ENCODE measurements around the gene IFITM1. TPM values are rescaled to one million over a fixed set of nuclear protein-coding genes. Genes with fewer than 3 reads are reported as not detected.

The IFITM1 gene
- total and polyA plus RNA-seq, 2 of the 4 experiments (the other 2 are of a cell fraction) = 24.2 to 68.9 TPM

DNA sequence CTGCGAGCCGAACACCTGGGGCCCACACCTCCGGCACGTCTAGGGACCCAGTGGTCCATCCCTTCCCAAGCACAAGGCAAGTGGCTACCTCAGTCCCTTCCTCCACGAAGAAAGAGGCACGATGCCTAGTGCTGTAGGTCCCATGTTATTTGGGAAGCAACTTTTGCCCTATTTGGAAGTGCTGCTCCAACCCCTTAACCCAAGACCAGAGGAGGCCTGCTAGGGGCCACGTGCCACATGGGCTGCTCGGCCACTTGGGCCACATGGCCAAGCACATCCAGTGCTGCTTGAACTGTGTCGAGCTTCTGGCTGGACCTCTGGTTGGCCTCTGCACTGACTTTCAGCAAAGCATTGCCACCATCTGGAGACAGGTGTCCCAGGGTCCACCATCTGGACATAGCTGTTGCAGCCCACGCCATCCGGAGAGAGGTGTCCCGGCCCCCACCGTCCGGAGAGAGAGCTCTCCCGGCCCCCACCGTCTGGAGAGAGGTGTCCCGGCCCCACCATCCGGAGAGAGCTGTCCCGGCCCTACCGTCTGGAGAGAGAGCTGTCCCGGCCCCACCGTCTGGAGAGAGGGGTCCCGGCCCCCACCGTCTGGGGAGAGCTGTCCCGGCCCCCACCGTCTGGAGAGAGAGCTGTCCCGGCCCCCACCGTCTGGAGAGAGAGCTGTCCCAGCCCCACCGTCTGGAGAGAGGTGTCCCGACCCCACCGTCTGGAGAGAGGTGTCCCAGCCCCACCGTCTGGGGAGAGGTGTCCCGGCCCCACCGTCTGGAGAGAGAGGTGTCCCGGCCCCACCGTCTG, 49.0 kb downstream of the IFITM1 start:
- ATAC-seq (ENCODE audit: low read depth) = no peak
- dilution Hi-C loops (cut with HindIII; ENCODE audit: low sequenced_read_pairs, unreplicated experiment) = no loop called here

More for the DNA sequence above, 49.0 kb downstream of the IFITM1 start:
- intact Hi-C loops (cut with micrococcal nuclease) = loop anchor here (2.0 to 10.0 kb wide), 2 partner anchors 82 to 112 kb away; partner anchors contain the start of gene ANO9
- no peak overlapping the region for H4K5ac ChIP-seq (ENCODE audit: low read depth, low read length)
- CTCF ChIA-PET = interaction anchor here (1.1 kb wide), 1 partner anchor 112 kb away, joined by 3 read pairs; no protein-coding TSS in a partner anchor
- H3K4ac ChIP-seq (ENCODE audit: low read depth, low read length) = no peak overlapping the region
- POLR2A ChIA-PET (ENCODE audit: unreplicated experiment) = no interaction called here
- H3K79me1 ChIP-seq (ENCODE audit: low read depth in 1 of 2, low read length in 2 of 2) = no peaks in the 10 kb centered on the region
- 78% methylated on average over 16 of the region's 36 CpGs; no CpG with 5 or more reads in 1 of the 2 experiments for WGBS, 2 experiments (ENCODE audit: extremely low coverage in 2 of 2, insufficient read length in 1 of 2)
- H4K20me1 ChIP-seq (ENCODE audit: insufficient read depth, low read length) = no peaks in the 10 kb centered on the region; the same call in 1 of the 2 replicates
- no peak overlapping the region for H2AFZ ChIP-seq (replicated peaks; ENCODE audit: low read length, poor library complexity)
- H3K9ac ChIP-seq (ENCODE audit: low read depth, low read length) = no peak overlapping the region
- no peak overlapping the region for H4K91ac ChIP-seq (ENCODE audit: insufficient read depth, low read depth, low read length)
- H3K18ac ChIP-seq (ENCODE audit: low read depth, low read length) = no peak overlapping the region
- H2AK9ac ChIP-seq (replicated peaks; ENCODE audit: low read depth, low read length, poor library complexity) = peak overlapping the region; percentile 1
- no peak overlapping the region for H3K4me3 ChIP-seq (ENCODE audit: insufficient read depth, low read depth, low read length)
- 0 out of 2 replicates have a peak overlapping the region, but pooled peaks have one; percentile 13 for H2AK5ac ChIP-seq (ENCODE audit: low read depth, low read length)
- no peak overlapping the region for H3K27ac ChIP-seq (ENCODE audit: insufficient read depth, low read length)
- BruUV-seq (replicated peaks) = no TSS peak
- peaks cover 1% of the 10 kb centered on the region; the same call in 1 of the 2 replicates for H3K9me1 ChIP-seq (ENCODE audit: insufficient read depth, low read length)
- H2BK15ac ChIP-seq (ENCODE audit: low read depth, low read length) = no peak overlapping the region
- no peak overlapping the region for H2BK20ac ChIP-seq (ENCODE audit: low read depth, low read length)
- no peak overlapping the region for H4K8ac ChIP-seq (ENCODE audit: low read depth in 2 of 2, low read length in 2 of 2)
- H3K4me2 ChIP-seq (ENCODE audit: low read depth, low read length) = no peak overlapping the region
- H3K36me3 ChIP-seq (ENCODE audit: control insufficient read depth, insufficient read depth, low read length) = no peaks in the 10 kb centered on the region
- peaks cover 27% of the 10 kb centered on the region for H3K27me3 ChIP-seq (ENCODE audit: control insufficient read depth, insufficient read depth, low read length)
- peaks cover 2% of the 10 kb centered on the region; the same call in 1 of the 2 replicates for H3K9me3 ChIP-seq (ENCODE audit: control insufficient read depth, insufficient read depth, low read length)
- H2BK120ac ChIP-seq (ENCODE audit: low read depth, low read length) = no peak overlapping the region
- H3K14ac ChIP-seq (replicated peaks; ENCODE audit: low read depth, low read length) = no peak overlapping the region
- H3K56ac ChIP-seq (ENCODE audit: extremely low read depth, insufficient read depth, low read length) = no peak overlapping the region
- DNase-seq = no peak
- in situ Hi-C loops (cut with MboI; ENCODE audit: low sequenced_read_pairs) = no loop called here
- no peaks in the 10 kb centered on the region; the same call in 1 of the 2 replicates for H3K4me1 ChIP-seq (ENCODE audit: control insufficient read depth, insufficient read depth, low read length)
- H2BK5ac ChIP-seq (ENCODE audit: low read depth, low read length, poor library complexity, severe bottlenecking) = no peak overlapping the region
- H3K23ac ChIP-seq (ENCODE audit: low read depth, low read length) = no peak overlapping the region
- TF ChIP-seq FOS (IDR thresholded peaks at IDR 0.05; ENCODE audit: low read depth, low read length) (no peak), BHLHE40 (IDR thresholded peaks at IDR 0.05; ENCODE audit: low read depth, low read length) (no peak), RCOR1 (IDR thresholded peaks at IDR 0.05; ENCODE audit: insufficient replicate concordance, low read length) (no peak), MAZ (IDR thresholded peaks at IDR 0.05; ENCODE audit: borderline replicate concordance, low read depth, low read length) (no peak), NFE2L2 (IDR thresholded peaks at IDR 0.05; ENCODE audit: low read depth, low read length) (no peak), MXI1 (IDR thresholded peaks at IDR 0.05; ENCODE audit: borderline replicate concordance, low read depth, low read length) (no peak), POLR2A (IDR thresholded peaks at IDR 0.05; ENCODE audit: low read depth, low read length) (no peak), CTCF (conservative IDR thresholded peaks at IDR 0.05; ENCODE audit: low read depth, low read length) (no peak)
- TF ChIP-seq, protein P1, sequence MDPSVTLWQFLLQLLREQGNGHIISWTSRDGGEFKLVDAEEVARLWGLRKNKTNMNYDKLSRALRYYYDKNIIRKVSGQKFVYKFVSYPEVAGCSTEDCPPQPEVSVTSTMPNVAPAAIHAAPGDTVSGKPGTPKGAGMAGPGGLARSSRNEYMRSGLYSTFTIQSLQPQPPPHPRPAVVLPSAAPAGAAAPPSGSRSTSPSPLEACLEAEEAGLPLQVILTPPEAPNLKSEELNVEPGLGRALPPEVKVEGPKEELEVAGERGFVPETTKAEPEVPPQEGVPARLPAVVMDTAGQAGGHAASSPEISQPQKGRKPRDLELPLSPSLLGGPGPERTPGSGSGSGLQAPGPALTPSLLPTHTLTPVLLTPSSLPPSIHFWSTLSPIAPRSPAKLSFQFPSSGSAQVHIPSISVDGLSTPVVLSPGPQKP (IDR thresholded peaks at IDR 0.05; ENCODE audit: borderline replicate concordance, low read depth, low read length) = no peak

Measured in IMR-90 (cell line).